CD4-positive, alpha-beta T cell treated with Interferon alpha-2 for 1 hour (primary cell): Measurements from ENCODE around the gene RSU1.
"Not testable (repeated sequence)": the region's sequence is repeated elsewhere in the genome, so short reads cannot be mapped to it uniquely, and the experiment has no call there.

Experiments used
- DNase-seq, 2 donors: peaks; one replicate each; pipeline ENCODE4 v3.0.0-alpha.2; 2020 to 2022

The RSU1 gene

DNA sequence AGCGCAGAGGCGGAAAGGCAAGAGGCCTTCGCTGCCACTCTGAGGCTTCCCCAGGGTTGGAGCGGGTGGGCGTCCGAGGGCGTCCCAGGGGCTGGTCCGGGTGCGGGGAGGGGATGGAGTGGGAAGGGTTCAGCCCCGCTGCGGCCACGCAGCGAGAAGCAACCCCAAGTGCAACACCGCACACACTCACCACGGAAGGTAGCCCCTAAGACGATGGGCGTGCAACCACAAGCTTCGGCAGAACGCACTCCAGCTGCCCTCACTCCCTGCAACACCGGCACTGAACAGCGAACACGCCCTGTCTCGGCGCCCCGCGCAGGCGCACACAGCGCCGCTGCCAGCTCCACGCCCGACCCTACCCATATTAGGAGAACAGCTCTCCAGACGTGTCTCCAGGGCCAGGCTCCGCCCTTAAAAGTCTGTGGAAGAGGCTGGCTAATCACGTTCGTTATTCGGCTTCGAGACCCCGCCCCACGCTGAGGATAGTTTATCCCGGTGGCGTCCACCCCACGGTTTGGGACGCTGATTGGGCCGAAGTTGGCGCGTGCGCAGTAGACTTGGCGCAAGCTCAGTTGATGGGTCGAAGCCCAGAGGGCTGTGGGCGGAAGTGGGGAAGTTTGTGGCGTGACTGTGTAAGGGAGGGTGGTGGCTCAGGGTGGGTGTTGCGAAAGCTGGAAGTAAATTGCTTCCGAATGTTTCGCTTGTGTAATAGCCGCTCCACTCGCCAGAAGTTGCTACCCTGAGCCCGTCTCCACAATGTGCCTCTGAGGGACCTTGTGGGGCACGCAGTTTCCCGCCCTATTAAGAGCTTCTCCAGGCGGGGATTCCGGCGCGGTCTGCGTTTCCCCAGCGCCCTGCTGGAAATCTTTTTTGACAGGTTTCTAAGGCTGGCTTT lies at the start of gene RSU1:
TSS of gene RSU1 (minus strand) at position 300 of the 895 bp plus-strand sequence. CDS start 343 bp downstream, outside the sequence.
- peak; percentile 100 for DNase-seq

DNA sequence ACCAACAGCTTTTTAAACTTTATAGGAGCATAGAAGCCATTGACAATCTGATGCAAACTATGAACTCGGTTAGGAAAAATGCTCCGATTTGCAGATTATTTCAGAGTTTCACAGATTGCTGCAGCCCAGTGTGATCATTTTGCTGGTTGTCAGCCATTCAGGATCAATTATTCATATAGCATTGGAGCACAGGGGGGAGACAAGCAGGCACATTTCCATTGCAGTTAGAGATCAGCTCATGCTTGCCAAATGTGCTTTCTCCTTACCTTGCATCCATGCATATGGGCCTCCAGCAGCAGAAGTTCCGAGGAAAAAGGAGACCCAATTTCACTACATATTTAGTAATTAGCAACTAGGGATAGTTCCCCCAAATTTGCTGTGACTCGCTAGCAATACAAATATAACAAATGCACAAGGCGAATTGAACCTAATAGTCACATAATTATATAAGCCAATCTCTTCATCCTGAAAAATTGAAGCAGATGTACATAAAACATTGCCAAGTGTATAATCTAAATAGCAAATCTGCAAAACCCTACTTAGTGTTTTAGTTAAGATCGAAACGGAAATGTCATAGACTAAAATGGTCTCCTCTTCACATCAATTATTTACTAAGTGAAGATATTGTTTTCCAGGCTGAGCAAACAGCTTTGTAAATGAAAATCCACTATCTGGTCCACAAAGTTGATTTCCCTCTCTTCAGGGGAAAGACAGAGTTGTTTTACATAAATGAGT lies 49.5 kb upstream of the RSU1 start:
- no peak for DNase-seq

DNA sequence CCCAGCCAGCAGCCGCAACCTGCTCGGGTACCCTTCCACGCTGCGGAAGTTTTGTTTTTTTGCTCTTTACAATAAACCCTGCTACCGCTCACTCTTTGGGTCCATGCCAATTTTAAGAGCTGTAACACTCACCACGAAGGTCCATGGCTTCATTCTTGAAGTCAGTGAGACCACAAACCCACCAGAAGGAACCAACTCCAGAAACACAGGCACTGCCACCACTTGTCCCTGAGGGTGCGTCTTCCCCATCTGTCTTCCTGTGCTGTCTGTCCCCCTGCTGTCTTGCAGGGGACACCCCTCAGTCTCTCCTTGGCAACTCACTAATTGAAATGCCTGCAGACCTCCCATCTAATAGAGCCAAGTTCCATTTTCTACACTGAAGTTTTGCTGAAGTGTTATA lies 48.5 kb upstream of the RSU1 start:
- no peak for DNase-seq

DNA sequence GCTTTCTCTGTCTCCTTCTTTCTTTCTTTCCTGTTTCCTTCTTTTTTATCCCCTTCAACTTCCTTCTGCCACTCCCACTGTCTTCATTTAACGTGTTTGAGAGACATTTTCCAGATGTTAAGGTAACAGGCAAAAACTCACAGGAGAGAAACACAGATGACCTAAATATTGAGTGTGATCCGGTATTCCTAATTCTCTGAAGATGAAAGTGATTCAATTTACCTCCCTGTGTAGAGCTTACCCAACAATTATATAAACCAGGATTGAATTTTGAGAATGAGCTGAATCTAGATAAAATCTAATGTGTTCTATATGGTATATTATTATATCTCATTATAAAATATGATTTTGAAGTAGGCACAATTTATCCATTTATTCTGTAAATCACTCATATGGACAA lies 46.5 kb upstream of the RSU1 start:
- no peak for DNase-seq

DNA sequence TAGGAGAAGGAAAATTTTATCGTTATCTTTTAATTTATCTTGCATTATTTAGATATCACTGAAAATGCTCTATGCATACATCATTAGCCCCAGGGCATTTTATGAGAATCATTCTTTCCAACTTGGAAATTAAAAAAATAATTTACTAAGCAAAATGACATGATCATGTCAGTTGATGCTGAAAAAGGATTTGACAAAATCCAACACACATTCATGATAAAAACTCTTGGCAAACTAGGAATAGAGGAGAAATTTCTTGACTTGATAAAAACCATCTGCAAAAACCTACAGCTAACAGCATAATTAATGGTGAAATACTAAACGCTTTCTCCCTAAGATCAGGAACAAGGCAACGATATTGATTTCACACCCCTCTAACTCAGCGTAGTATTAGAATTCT lies 40.2 kb upstream of the RSU1 start:
- no peak for DNase-seq

DNA sequence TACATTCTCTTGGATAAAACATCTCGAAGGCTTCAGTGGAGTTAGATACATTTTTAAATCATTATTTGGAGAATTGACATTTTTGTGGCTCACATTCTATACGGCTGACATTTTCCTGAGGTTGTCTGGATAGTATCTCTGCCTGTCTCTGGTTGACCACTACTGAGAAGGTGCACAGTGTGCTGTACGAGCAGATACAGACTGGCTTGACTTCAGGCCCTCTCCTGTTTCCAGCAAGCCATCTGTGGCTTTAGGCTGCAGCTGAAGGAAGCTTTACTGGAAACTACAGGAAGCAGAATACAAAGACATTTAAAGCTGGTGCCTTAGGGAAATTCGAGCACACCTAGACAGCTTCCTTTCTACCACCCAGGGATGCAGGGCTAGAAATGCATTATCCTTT lies 39.3 kb upstream of the RSU1 start:
- no peak for DNase-seq

DNA sequence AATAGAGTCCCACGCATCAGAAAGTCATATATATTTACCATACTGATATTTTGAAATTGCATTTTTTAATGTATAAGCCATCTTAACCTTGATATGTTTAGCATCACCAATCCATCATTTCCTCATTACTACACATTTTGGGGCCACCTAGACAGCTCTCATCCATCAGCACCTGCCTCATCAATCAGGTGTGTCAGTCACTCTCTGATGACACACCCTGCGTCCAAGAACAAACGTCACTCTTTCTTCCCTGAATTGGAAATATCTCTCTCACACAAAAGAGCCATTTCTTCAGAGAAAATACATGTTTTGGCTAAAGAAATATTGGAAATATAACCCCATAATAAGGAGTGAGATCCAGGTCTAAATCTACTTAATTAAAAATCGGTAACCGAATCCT lies 38.9 kb upstream of the RSU1 start:
- no peak for DNase-seq

DNA sequence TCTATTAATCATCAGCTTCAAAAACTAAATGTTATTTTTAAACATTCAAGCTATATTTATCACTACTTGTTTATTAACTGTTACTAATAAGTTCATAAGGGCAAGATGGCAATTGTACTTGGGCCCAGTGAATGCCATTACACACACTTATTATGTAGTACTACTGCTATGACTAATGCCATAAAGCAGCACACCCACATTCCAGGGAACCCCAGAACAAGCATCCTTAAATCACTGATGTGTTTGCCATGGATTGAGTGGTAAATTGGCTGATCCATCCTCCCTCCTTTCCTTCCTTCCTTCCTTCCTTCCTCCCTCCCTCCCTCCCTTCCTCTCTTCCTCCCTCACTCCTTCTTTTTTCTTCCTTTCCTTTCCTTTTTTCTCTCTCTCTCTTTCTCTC lies 37.4 kb upstream of the RSU1 start:
- no peak for DNase-seq

DNA sequence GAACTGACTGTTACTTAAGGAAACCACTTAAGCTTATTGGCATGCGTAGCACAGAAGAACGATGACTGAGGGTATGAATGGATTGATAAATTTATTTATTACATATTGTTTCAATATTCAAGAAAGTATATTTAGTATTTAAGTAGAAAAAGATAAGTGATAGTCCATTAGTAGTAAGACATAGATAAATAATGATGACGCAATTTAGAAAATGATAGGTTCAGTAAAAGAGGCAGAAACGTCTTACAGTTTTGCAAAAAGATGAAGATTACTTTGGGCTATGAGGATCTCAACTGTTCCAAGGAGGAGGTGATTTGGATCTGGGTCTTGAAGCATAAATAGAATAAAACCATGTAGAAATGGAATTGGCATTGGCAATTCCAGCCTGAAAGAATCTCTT lies 36.6 kb upstream of the RSU1 start:
- no peak for DNase-seq

DNA sequence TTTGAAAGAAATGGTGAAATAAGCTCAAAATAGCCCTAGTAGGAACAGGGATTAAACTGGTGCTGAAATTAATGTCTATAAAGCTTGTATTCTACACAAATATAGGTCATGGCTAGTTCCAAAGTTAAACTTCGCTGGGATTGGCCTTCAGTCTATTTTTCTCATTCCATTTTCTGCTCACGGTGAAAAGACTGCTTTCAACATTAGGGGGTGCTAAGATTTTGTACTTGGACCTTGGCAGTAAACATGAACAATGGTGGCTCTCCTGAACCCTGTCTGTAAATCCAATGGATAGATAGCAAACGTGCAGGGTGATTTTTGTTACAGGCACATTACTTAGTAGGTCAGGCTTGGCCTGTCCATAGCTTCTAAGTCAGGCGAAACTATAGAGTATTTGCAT lies 36.0 kb upstream of the RSU1 start:
- peak in 1 of 2 donors; percentile 11 for DNase-seq

DNA sequence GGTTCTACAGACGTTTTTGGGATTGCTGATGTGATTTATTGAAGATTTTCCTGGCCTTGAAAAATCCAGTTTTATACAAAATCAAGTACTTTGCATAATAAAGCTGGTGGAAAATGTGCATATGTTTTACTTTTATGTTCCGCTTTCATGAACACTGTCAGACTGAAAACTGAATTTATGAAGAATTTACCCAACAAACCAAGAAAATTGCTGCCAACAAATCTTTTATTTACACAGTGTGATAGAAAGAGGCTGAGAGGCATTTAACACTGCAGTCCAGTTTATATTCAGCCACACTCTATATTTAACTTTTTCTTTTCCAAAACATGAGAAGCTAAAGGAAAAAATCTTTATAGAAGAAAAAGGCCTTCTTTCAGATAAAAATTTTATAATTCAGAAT lies 35.4 kb upstream of the RSU1 start:
- no peak for DNase-seq

DNA sequence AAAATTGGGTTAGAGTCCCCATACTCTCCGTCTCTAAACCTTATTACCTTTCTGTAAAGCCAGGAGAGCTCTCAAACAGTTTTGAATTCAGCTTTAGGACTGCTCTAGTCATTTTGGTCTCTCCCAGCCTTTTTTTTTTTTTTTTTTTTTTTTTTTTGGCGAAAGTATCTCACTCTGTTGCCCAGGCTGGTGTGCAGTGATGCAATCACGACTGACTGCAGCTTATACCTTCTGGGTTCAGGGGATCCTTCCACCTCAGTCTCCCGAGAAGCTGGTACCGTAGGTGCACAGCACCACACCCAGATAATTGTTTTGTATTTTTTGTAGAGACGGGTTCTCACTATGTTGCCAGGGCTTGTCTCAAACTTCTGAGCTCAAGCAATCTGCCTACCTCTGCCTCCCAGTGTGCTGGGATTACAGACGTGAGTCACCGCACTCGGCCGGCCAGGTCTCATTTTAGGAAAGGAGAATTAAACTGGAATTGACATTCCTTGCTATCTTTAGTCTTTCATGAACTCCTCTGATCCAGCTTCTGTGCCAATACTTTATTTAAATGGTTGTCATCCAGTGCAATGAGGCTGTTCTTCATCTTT lies 31.4 kb upstream of the RSU1 start:
- DNase-seq, result no peak

DNA sequence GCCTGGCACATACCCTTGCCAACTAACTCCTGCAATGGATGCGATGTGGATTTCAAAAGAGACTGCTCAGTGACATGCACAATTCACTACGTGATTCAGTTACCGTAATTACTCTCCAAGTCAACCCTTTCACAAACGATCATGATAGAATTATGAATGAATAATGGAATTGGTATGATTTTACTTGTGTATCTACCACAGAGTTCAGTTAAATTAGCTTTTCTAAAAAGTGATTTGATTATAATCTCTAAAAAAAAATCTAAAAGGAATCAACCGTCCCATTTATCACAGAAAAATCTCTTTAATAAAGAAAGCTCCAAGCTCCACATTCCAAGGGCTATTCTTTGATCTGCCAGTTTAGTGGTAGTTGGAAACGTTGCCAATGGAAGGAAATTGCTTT lies 30.4 kb upstream of the RSU1 start:
- DNase-seq, result no peak

DNA sequence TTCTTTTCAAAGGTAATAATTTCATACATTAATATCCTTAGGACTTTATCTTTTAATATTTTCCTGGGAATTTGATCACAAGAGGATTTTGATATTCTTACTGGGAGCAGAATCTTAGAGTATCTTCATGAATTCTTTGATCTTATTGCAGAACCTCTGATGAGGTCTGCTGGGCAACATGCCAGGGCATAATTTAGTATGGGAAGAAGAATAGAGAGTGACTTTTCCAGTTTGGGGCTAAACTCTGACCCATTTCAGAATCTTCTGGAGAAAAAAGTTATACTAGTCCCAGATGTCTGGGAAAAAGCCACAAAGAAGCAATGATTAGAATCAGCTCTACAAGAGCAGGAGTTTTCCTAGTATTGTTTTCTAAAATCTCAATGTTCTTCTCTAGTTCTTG lies 28.0 kb upstream of the RSU1 start:
- DNase-seq, result no peak

DNA sequence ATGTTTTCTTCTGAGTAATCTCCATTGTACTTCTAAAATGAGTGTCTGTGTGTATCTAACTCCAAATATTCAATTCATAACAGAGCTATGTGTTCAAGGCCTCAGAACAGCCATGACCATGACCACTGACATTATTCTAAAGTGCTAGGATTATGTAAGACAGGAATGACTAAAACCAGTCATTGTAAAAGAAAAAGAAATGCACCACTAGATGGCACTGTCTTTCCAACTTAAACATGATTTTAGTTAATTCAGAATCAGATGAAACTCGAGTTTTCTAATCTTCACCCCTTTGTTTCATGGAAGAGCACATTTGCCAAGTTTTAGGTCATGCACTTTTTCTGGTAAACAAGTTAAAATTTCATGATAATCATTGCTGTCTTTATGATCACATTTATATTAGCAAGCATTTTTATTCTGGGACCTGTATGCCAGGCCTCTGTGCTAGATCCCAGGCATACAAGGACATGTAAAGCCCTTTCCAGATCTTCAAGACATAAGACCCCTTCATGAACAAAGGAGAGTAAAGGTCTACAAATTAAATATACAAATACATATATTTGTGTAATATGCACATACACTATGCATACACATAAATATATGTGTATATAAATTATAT lies 26.1 kb upstream of the RSU1 start:
- peak in 1 of 2 donors; percentile 80 for DNase-seq

DNA sequence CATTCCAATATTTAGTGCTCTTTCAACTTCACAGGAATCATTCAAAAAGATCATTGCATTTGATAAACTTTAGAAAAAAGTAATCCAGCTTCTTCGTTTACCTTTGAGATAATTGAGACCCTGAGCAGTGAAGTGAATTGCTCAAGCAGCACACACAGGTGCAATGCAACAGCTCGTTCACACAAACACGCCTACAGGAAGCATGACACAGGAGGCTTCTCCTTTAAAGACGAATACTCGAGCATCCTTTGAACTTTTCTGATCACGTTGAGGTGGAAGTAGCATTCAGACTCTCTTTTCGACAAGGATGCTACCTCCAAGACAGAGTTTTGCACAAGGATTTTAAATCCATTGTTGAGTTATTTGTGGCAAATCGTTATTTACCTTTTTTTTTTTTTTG lies 18.0 kb upstream of the RSU1 start:
- DNase-seq, result peak; percentile 20 to 55

DNA sequence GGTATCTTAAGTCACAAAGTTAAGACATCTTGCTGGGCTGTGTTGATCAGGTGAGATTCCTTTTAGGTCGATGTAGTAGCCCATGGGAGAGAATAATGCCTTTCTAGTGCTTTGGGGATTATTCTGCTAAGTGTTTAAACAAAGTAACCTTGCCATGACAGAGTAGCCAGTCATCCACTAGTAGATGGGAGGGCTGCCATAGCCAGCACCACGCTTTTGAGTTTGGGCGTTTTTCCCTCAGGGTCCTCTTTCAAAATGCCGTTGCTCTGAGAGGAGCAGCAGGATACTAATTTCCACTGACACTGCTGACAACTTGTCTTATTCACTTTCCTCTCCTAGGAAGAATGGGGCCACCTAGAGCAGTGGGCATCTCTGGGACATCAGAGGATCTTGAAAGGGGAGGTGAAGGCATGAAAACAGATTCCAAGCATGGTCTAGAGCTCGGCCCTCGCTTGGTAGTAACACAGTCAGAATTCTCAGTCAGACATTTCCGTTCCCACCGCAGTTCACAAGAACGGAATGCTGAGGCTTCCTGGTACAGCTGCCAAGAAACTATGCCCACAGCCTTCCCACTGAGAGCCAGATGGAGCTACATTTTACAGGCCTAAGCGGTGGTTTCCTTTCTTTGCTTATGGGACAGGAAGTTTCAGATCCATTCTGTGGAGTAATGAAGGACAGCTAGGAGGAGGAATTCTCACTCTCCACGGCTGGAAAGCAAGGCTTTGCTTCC lies 15.3 kb upstream of the RSU1 start:
- no peak for DNase-seq

DNA sequence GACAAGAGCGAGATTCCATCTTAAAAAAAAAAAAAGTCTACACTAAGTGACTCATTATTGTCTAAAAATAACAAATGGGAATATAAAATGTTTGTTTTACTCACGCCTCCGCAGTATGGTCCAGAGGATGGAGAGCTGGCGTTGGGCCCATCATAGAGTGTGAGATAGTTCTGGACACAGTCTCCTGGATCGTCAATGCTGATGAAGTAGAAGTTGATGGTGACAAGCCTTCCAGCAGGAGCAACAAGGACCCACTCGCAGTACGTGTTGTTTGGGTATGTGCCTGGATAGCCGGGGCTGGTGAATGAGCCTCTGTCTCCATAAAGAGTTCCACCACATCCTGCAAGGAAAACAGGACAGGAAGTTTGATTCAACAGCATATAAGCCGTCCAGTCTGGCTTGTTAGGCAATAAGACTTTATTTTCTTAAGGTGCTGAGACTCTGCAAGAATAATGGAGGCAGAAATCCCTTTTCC lies 11.5 kb upstream of the RSU1 start:
- DNase-seq, result no peak

DNA sequence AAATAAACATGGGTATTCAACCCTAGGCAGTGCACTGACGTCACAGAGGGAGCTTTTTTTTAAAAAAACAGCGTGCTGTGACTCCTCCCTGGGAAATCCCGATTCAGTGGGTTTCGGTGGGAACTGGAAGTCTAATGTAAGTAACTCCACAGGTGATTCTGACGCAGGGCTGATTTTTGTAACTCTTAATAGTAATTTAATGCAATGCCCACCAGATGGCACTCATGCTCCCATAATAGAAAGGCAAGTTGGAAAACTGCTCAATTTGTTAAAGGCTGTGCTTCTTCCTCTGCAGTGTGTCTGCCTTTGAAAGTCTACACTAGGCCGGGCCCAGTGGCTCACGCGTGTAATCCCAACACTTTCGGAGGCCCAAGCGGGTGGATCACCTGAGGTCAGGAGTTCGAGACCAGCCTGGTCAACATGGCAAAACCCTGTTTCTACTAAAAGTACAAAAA lies 10.9 kb upstream of the RSU1 start:
- DNase-seq, result peak; percentile 60 to 81

DNA sequence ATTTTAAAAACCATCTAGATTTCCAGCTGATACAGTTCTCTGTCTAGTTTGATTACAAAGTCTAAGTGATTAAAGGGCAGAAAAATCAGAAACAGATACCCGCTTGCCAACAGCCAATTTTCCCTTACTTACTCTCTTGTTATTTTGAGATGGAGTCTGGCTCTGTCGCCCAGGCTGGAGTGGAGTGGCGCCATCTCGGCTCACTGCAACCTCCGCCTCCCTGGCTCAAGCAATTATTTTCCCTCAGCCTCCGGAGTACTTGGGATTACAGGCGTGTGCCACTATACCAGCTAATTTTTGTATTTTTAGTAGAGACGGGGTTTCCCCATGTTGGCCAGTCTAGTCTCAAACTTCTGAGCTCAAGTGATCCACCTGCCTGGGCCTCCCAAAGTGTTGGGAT lies 10.2 kb upstream of the RSU1 start:
- DNase-seq, result not testable (repeated sequence)

DNA sequence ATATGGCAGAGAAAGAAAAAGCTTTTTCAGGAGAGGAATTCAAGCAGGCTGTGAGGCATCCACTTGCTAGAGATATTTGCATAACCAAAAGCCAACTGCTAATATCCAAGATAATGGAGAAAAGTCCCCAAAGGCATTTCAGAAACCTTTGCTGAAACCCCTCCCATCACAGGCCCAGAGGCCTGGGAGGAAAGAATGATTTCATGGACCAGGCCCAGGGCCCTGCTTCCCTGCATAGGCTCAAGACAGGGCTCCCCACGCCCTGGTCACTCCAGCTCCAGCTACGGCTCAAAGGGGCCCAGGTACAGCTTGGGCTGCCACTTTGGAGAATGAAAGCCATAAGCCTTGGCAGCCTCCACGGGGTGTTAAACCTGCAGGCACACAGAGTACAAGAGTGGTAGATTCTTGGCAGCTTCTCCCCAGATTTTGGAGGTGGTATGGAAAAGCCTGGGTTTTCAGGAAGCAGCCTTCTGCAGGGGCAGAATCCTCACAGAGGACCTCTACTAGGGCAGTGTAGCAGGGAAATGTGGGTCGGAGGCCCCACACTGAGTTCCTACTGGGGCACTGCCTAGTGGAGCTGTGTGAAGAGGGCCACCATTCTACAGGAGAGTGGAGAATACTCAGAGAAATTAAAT lies 5.6 kb upstream of the RSU1 start:
- DNase-seq, result no peak

DNA sequence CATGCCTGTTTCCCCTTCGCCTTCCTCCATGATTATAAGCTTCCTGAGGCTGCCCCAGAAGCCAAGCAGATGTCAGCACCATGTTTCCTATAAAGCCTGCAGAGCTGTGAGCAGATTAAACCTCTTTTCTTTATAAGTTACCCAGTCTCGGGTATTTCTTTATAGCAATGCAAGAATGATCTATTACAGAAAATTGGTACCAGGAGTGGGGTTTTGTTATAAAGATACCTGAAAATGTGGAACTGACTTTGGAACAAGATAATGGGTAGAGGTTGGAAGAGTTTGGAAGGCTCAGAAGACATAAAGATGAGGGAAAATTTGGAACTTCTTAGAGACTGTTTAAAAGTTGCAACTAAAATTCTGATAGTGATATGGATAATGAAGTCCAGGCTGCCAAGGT lies 4.8 kb upstream of the RSU1 start:
- no peak for DNase-seq
